Right lobe of liver (tissue), 4 donors: Measurements from ENCODE around the gene SLC7A9.

Experiments
- POLR2A ChIP-seq: fragments of 450-650 bp; IDR thresholded peaks from one replicate; pipeline ENCODE4 v1.6.1; 2017; ENCODE audit warnings: antibody characterized with exemption, mild to moderate bottlenecking
- TF ChIP-seq, protein P1 (sequence below), 4 donors: fragments of 200-600 bp in 3 of 4; fragments of 450-650 bp in 1 of 4; IDR thresholded peaks; one replicate each; pipeline versions ENCODE4 v1.5.1 to v1.8.0; 2016 to 2022; ENCODE audit warnings: antibody characterized with exemption in 4 of 4, mild to moderate bottlenecking in 2 of 4
- donor health status: DM: no; HTN: no; CAD: no.
- donor health status: DM: no; HTN: no; CAD: no.
- donor health status: DM: no; HTN: yes; CAD: no.

- TF ChIP-seq, protein P1, sequence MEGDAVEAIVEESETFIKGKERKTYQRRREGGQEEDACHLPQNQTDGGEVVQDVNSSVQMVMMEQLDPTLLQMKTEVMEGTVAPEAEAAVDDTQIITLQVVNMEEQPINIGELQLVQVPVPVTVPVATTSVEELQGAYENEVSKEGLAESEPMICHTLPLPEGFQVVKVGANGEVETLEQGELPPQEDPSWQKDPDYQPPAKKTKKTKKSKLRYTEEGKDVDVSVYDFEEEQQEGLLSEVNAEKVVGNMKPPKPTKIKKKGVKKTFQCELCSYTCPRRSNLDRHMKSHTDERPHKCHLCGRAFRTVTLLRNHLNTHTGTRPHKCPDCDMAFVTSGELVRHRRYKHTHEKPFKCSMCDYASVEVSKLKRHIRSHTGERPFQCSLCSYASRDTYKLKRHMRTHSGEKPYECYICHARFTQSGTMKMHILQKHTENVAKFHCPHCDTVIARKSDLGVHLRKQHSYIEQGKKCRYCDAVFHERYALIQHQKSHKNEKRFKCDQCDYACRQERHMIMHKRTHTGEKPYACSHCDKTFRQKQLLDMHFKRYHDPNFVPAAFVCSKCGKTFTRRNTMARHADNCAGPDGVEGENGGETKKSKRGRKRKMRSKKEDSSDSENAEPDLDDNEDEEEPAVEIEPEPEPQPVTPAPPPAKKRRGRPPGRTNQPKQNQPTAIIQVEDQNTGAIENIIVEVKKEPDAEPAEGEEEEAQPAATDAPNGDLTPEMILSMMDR (IDR thresholded peaks at IDR 0.05), result no peak
- no peak for TF ChIP-seq POLR2A
Observed at GRCh38 chr19:32875428-32875827, 5.9 kb upstream of the SLC7A9 start.
